A673 (cell line): Measurements from ENCODE around the gene GGTA1. TPM values are rescaled to one million over a fixed set of nuclear protein-coding genes. Genes with fewer than 3 reads are reported as not detected.

ENCODE experiments used
- BruUV-seq: library from RNA; stranded (reverse); fragments of 400-500 nt; replicated peaks from 2 replicates; lab custom pipeline; 2021; lab: Mats Ljungman, UMichigan
- CTCF ChIA-PET: fragments of 300-600 bp; sonication (Branson Sonifier 250); formaldehyde crosslinking; loops from one replicate; lab custom pipeline; 2022; ENCODE audit warnings: antibody characterized with exemption; lab: Charles Lee
- POLR2A ChIA-PET: fragments of 300-600 bp; sonication (Branson Sonifier 250); formaldehyde crosslinking; loops from one replicate; lab custom pipeline; 2022; ENCODE audit warnings: antibody characterized with exemption; ENCODE audit not compliant: low non-redundant PET; lab: Charles Lee
- DNase-seq: peaks from one replicate; pipeline ENCODE4 v3.0.0-alpha.2; 2015; ENCODE audit warnings: low spot score
- H3K27ac ChIP-seq: fragments of 200-600 bp; sonication (generic); 2 replicates; pipeline ENCODE4 v1.5.1; 2016; ENCODE audit warnings: mixed run types, low read depth, mild to moderate bottlenecking, mixed read lengths, antibody characterized with exemption, low read length; ENCODE audit not compliant: poor library complexity, severe bottlenecking
- H3K27me3 ChIP-seq: fragments of 200-600 bp; sonication (generic); replicated peaks from 2 replicates; pipeline ENCODE4 v1.6.1; 2017; ENCODE audit warnings: mixed run types, low read depth, mild to moderate bottlenecking, mixed read lengths, antibody characterized with exemption, low read length; ENCODE audit not compliant: insufficient read depth, poor library complexity
- H3K36me3 ChIP-seq: fragments of 200-600 bp; sonication (generic); 2 replicates; pipeline ENCODE4 v1.6.1; 2016; ENCODE audit warnings: mixed run types, mild to moderate bottlenecking, mixed read lengths, antibody characterized with exemption, low read length; ENCODE audit not compliant: insufficient read depth, poor library complexity, severe bottlenecking
- H3K4me1 ChIP-seq: fragments of 200-600 bp; sonication (generic); 2 replicates; pipeline ENCODE4 v1.6.1; 2017; ENCODE audit warnings: mixed run types, mild to moderate bottlenecking, mixed read lengths, antibody characterized with exemption, low read length; ENCODE audit not compliant: insufficient read depth, poor library complexity, severe bottlenecking
- H3K4me3 ChIP-seq: fragments of 200-600 bp; sonication (generic); 2 replicates; pipeline ENCODE4 v1.5.1; 2016; ENCODE audit warnings: low read depth, mixed run types, mild to moderate bottlenecking, mixed read lengths, low read length; ENCODE audit not compliant: poor library complexity, severe bottlenecking
- H3K9me3 ChIP-seq: fragments of 200-600 bp; sonication (generic); 2 replicates; pipeline ENCODE4 v1.6.1; 2016; ENCODE audit warnings: mixed run types, low read depth, mild to moderate bottlenecking, mixed read lengths, antibody characterized with exemption, low read length; ENCODE audit not compliant: poor library complexity, severe bottlenecking
- EZH2 ChIP-seq: fragments of 200-600 bp; sonication (generic); IDR thresholded peaks from 2 replicates; pipeline ENCODE4 v1.6.1; 2017; ENCODE audit warnings: borderline replicate concordance, low read depth, mild to moderate bottlenecking, mixed read lengths, antibody characterized with exemption, low read length; ENCODE audit not compliant: poor library complexity, severe bottlenecking
- intact Hi-C: fragments of 100-400 bp; cut with micrococcal nuclease; formaldehyde crosslinking; loops from one replicate; pipeline ENCODE4 v1.10.0; 2022; ENCODE audit not compliant: unreplicated experiment
- total RNA-seq: library from RNA; stranded (reverse); gene quantifications from 2 replicates; pipeline ENCODE4 v1.2.3, GENCODE V29; 2021
- TF ChIP-seq, protein P1 (sequence below): fragments of 300-800, 200-600 bp; sonication (generic); conservative IDR thresholded peaks from 2 replicates; pipeline ENCODE4 v1.5.1; 2017; ENCODE audit warnings: low read depth, mild to moderate bottlenecking, antibody characterized with exemption, low read length, moderate library complexity, mixed read lengths

The GGTA1 gene
- total RNA-seq, 1 experiment from 2014 or later: not detected

GRCh38 chr9:121474231-121474947 lies 25.3 kb downstream of the GGTA1 start:
- H3K9me3 ChIP-seq: no peaks in the 10 kb centered on the region
- CTCF ChIA-PET: no interaction called here
- no peaks in the 10 kb centered on the region for H3K4me1 ChIP-seq
- intact Hi-C loops: no loop called here
- H3K27ac ChIP-seq: no peak overlapping the region
- POLR2A ChIA-PET: no interaction called here
- BruUV-seq: no TSS peak
- TF ChIP-seq, protein P1, sequence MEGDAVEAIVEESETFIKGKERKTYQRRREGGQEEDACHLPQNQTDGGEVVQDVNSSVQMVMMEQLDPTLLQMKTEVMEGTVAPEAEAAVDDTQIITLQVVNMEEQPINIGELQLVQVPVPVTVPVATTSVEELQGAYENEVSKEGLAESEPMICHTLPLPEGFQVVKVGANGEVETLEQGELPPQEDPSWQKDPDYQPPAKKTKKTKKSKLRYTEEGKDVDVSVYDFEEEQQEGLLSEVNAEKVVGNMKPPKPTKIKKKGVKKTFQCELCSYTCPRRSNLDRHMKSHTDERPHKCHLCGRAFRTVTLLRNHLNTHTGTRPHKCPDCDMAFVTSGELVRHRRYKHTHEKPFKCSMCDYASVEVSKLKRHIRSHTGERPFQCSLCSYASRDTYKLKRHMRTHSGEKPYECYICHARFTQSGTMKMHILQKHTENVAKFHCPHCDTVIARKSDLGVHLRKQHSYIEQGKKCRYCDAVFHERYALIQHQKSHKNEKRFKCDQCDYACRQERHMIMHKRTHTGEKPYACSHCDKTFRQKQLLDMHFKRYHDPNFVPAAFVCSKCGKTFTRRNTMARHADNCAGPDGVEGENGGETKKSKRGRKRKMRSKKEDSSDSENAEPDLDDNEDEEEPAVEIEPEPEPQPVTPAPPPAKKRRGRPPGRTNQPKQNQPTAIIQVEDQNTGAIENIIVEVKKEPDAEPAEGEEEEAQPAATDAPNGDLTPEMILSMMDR: no peak
- TF ChIP-seq EZH2: no peak
- no peaks in the 10 kb centered on the region for H3K36me3 ChIP-seq
- DNase-seq: no peak
- H3K4me3 ChIP-seq: no peak overlapping the region
- H3K27me3 ChIP-seq: peaks cover 18% of the 10 kb centered on the region

GRCh38 chr9:121473229-121473628 lies 26.4 kb downstream of the GGTA1 start:
- BruUV-seq: no TSS peak
- TF ChIP-seq EZH2: no peak
- TF ChIP-seq, protein P1: no peak
- H3K27me3 ChIP-seq: peaks cover 18% of the 10 kb centered on the region
- no peaks in the 10 kb centered on the region for H3K4me1 ChIP-seq
- no peak overlapping the region for H3K27ac ChIP-seq
- H3K36me3 ChIP-seq: no peaks in the 10 kb centered on the region
- no peak overlapping the region for H3K4me3 ChIP-seq
- ChIA-PET CTCF (no interaction called here), POLR2A (no interaction called here)
- DNase-seq: no peak
- intact Hi-C loops: no loop called here
- H3K9me3 ChIP-seq: no peaks in the 10 kb centered on the region

DNA sequence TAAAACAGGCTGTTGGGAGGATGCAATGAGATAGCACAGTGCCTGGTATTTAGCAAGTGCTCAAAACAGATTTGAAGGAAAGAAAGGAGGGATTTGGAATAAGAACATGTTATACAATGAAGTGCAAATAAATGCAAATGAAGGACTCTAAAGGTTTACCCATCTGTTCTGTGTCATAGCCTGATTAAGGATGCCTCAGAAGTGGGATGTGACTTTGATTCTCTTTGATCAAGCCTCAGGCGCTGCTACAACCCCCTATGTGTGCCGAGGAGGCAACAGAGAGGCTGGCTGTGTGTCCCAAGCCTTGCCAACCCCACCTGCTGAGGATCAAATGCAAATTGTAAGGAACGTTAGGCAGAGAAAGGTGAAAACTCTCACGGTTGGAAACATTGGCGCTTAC lies 27.2 kb downstream of the GGTA1 start:
- Histone ChIP-seq H3K27me3 (peaks cover 18% of the 10 kb centered on the region), H3K27ac (no peak overlapping the region), H3K4me3 (no peak overlapping the region), H3K9me3 (no peaks in the 10 kb centered on the region), H3K36me3 (no peaks in the 10 kb centered on the region), H3K4me1 (peaks cover 2% of the 10 kb centered on the region)
- intact Hi-C loops: no loop called here
- TF ChIP-seq EZH2: no peak
- TF ChIP-seq, protein P1: no peak
- POLR2A ChIA-PET: no interaction called here
- CTCF ChIA-PET: no interaction called here
- BruUV-seq: no TSS peak
- no peak for DNase-seq
